ENCODE measurements around the gene TRPM3. TPM values are rescaled to one million over a fixed set of nuclear protein-coding genes. Genes with fewer than 3 reads are reported as not detected.

The TRPM3 gene
- total and polyA plus RNA-seq, 2 of the 8 experiments (the other 6 are each of a cell fraction or from before 2014, with no cell fraction given) = 2.4 to 10.9 TPM

DNA sequence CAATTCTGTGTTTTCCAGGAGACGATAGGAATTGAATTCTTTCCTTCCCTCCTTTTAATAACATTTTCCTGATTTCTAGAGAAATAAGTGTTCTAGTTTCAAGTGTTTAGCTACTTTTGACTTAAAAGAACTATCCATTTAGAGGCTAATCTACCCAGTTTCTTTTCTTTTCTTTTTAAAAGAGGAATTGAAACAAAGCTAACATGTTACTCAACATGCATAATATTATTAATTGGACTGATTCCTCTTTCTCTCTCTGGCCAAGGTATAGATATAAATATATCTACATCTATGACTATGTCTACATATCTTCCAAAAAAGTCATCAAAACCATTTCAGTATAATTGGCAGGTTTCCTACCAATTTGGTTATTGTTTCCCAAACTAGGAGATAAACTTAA lies 309.8 kb downstream of the TRPM3 start (continued):
- TF ChIP-seq CHD7 (IDR thresholded peaks at IDR 0.05; ENCODE audit: insufficient replicate concordance, low read length) (no peak), MAFK (IDR thresholded peaks at IDR 0.05; ENCODE audit: low read depth, low read length) (no peak), PHF8 (conservative IDR thresholded peaks at IDR 0.05; ENCODE audit: low read depth, low read length) (no peak), CTBP2 (IDR thresholded peaks at IDR 0.05; ENCODE audit: borderline replicate concordance, insufficient read depth, insufficient read length, low read length) (no peak), HDAC2 (IDR thresholded peaks at IDR 0.05; ENCODE audit: borderline replicate concordance in 1 of 2, low read depth in 2 of 2, low read length in 2 of 2) (no peak)

Data from H1 (cell line).